GM19035 (cell line): Measurements from ENCODE around the gene ANKRD63.

ENCODE experiments used
- ATAC-seq: cut with Tn5 transposase; IDR thresholded peaks from one replicate; pipeline ENCODE4 v1.9.1; 2021; ENCODE audit not compliant: unreplicated experiment

ANKRD63 gene

GRCh38 chr15:40282869-40283614 lies at the start of gene ANKRD63:
ANKRD63 (minus strand) TSS chr15:40283064; CDS start chr15:40282586, 478 bp downstream.
- no peak for ATAC-seq

- no peak for ATAC-seq
Observed at GRCh38 chr15:40332113-40332781, 49.4 kb upstream of the ANKRD63 start.

GRCh38 chr15:40331637-40332036 lies 48.8 kb upstream of the ANKRD63 start:
- no peak for ATAC-seq

GRCh38 chr15:40331026-40331425 lies 48.2 kb upstream of the ANKRD63 start:
- ATAC-seq = no peak

- no peak for ATAC-seq
Observed at GRCh38 chr15:40330368-40330836, 47.5 kb upstream of the ANKRD63 start.

GRCh38 chr15:40329804-40330203 lies 46.9 kb upstream of the ANKRD63 start:
- no peak for ATAC-seq

GRCh38 chr15:40328751-40329150 lies 45.9 kb upstream of the ANKRD63 start:
- ATAC-seq = no peak

GRCh38 chr15:40328176-40328575 lies 45.3 kb upstream of the ANKRD63 start:
- ATAC-seq = no peak

GRCh38 chr15:40327457-40327856 lies 44.6 kb upstream of the ANKRD63 start:
- no peak for ATAC-seq

GRCh38 chr15:40325700-40326099 lies 42.8 kb upstream of the ANKRD63 start:
- ATAC-seq = no peak

- no peak for ATAC-seq
Observed at GRCh38 chr15:40325188-40325587, 42.3 kb upstream of the ANKRD63 start.

- peak; percentile 20 for ATAC-seq
Observed at GRCh38 chr15:40323953-40324937, 41.4 kb upstream of the ANKRD63 start.

GRCh38 chr15:40323239-40323952 lies 40.5 kb upstream of the ANKRD63 start, which contains the start of gene INAFM2:
INAFM2 (plus strand) TSS chr15:40323692; CDS start chr15:40324056, 364 bp downstream.
- ATAC-seq = peak; percentile 82

GRCh38 chr15:40322531-40323238 lies 39.8 kb upstream of the ANKRD63 start:
- no peak for ATAC-seq

GRCh38 chr15:40320931-40321371 lies 38.1 kb upstream of the ANKRD63 start:
- no peak for ATAC-seq

- ATAC-seq = no peak
Observed at GRCh38 chr15:40320409-40320808, 37.5 kb upstream of the ANKRD63 start.

GRCh38 chr15:40317580-40317979 lies 34.7 kb upstream of the ANKRD63 start:
- ATAC-seq = no peak

- no peak for ATAC-seq
Observed at GRCh38 chr15:40316931-40317330, 34.1 kb upstream of the ANKRD63 start.

- no peak for ATAC-seq
Observed at GRCh38 chr15:40314723-40315276, 31.9 kb upstream of the ANKRD63 start.
